HUES48 (cell line): Measurements from ENCODE around the gene MCF2L2.

ENCODE experiments used
- H3K27ac ChIP-seq: one replicate; pipeline ENCODE4 v1.7.0; 2013; ENCODE audit warnings: low read depth, low read length, inconsistent platforms
- H3K27me3 ChIP-seq: 2 replicates; pipeline ENCODE4 v1.6.1; 2013; ENCODE audit warnings: mild to moderate bottlenecking, low read length; ENCODE audit not compliant: control insufficient read depth, insufficient read depth
- H3K36me3 ChIP-seq: 2 replicates; pipeline ENCODE4 v1.6.1; 2013; ENCODE audit warnings: low read length; ENCODE audit not compliant: control insufficient read depth, insufficient read depth
- H3K4me1 ChIP-seq: 2 replicates; pipeline ENCODE4 v1.6.1; 2013; ENCODE audit warnings: mild to moderate bottlenecking, low read length; ENCODE audit not compliant: control insufficient read depth, insufficient read depth
- H3K4me3 ChIP-seq: 2 replicates; pipeline ENCODE4 v1.5.1; 2013; ENCODE audit warnings: mild to moderate bottlenecking, low read depth, low read length
- H3K9ac ChIP-seq: 2 replicates; pipeline ENCODE4 v1.6.1; 2013; ENCODE audit warnings: mild to moderate bottlenecking, low read depth, low read length, moderate library complexity
- H3K9me3 ChIP-seq: 2 replicates; pipeline ENCODE4 v1.6.1; 2013; ENCODE audit warnings: low read length; ENCODE audit not compliant: control insufficient read depth, insufficient read depth

Gene MCF2L2

DNA sequence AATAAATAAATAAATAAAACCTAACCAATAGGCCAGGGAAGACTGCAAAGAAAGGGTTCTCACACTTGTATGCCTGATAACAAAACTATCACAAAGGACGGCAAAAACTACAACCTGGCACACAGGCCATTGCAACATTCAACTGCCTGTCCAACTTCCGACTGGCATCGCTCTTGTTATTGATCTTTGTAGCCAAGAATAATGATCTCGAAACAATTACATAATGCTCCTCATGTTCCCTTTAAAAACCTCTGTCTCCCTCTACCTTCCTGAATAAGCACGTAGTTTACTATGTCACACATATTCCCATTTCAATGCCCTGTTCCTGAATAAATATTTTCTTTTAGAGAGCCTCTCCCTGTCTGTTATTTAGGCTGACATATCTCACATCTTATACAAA is 101.1 kb downstream of the MCF2L2 start:
- Histone ChIP-seq H3K27ac (no peak overlapping the region), H3K27me3 (no peaks in the 10 kb centered on the region), H3K9me3 (no peaks in the 10 kb centered on the region), H3K4me3 (no peak overlapping the region), H3K9ac (no peak overlapping the region), H3K4me1 (peaks cover 35% of the 10 kb centered on the region), H3K36me3 (no peaks in the 10 kb centered on the region)

DNA sequence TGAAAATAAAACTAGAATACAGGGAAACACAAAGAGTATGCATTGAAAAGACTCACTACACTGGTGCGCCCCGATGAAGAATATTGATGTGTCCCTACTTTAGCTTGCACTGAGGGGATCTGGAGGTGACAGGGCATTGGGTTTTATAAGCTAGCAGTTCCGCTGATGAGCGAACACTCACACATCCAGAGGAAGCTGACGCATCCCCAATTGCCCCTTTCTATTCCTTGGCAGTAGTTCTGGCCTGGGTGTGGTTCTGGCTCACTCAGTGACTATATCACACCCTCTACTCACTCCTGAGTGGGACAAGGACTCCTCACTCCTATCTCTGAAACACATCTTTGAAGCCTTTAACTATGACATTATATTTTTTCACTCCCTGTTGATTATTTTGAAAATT is 104.3 kb downstream of the MCF2L2 start:
- peaks cover 17% of the 10 kb centered on the region for H3K4me1 ChIP-seq
- no peaks in the 10 kb centered on the region for H3K36me3 ChIP-seq
- no peak overlapping the region for H3K4me3 ChIP-seq
- H3K9me3 ChIP-seq: no peaks in the 10 kb centered on the region
- no peak overlapping the region for H3K9ac ChIP-seq
- no peaks in the 10 kb centered on the region for H3K27me3 ChIP-seq
- no peak overlapping the region for H3K27ac ChIP-seq

DNA sequence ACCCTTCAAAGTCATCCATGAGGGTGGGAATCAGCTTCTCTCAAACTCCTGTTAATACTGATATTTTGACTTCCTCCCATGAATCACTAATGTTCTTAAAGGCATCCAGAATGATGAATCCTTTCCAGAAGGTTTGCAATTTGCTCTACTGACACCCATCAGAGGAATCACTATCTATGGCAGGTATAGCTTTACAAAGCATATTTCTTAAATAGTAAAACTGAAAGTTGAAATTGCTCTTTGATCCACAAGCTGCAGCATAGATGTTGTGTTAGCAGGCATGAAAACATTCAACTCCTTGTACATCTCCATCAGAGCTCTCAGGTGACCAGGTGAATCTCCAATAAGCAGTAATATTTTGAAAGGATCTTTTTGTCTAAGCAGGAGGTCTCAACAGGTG is 109.0 kb downstream of the MCF2L2 start:
- Histone ChIP-seq H3K36me3 (peaks cover 8% of the 10 kb centered on the region; the same call in 1 of the 2 replicates), H3K4me1 (peaks cover 3% of the 10 kb centered on the region; the same call in 1 of the 2 replicates), H3K27ac (no peak overlapping the region), H3K27me3 (no peaks in the 10 kb centered on the region), H3K9ac (no peak overlapping the region), H3K9me3 (no peaks in the 10 kb centered on the region), H3K4me3 (no peak overlapping the region)

DNA sequence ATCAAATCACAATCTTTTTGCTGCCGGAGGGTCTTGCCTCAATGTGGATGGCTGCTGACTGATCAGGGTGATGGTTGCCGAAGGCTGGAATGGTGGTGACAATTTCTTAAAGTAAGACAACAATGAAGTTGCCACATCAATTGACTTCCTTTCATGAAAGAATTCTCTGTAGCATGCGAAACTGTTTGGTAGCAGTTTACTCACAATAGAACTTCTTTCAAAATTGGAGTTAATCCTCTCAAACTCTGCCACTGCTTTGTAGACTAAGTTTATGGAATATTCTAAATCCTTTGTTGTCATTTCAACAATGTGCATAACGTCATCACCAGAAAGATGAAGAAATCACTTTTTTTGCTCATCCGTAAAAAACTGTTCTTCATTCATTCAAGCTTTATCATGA is 109.5 kb downstream of the MCF2L2 start:
- Histone ChIP-seq H3K36me3 (peaks cover 8% of the 10 kb centered on the region; the same call in 1 of the 2 replicates), H3K4me3 (no peak overlapping the region), H3K27ac (no peak overlapping the region), H3K9me3 (no peaks in the 10 kb centered on the region), H3K9ac (no peak overlapping the region), H3K27me3 (no peaks in the 10 kb centered on the region), H3K4me1 (peaks cover 3% of the 10 kb centered on the region; the same call in 1 of the 2 replicates)

DNA sequence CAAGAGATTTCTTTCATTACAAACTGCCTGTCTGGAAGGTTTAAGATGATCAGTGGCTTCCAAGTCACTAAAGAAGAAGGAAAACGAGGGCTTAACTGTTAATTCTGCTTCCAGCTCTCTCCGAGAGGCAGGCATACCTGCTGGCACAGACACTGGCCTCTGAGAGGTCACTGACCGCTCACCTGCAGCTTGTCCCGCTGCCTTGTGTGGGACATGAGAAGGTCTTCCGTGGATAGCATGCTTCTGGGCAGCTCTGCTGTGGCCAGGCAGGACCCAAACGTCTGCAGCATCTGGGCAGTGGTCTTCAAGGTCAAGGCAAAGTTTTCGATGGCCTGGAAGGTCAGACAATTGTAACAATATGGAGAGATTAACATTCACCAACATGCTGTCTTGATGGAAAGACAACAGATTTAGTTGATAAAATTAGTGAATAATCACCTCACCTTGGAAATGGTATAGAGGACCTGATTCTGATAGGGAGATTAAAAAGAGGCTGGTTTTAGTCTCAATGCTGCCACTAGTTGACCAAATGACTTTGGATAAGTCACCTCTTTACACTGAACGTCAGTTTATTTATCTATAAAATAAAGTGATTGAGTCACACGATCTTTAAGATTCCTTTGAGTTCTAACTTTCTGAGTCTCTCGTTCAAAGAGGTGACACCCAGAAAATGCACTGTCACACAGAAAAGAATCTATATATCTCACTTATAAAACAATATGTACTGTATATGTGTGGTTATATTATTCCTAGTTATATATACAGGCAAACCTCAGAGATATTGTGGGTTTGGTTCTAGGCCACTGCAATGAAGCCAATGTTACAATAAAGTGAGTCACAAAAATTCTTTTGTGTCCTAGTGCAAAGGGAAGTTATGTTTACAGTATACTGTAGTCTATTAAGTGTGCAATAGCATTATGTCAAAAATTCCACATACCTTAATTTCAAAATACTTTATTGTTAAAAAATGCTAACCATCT is 110.2 kb downstream of the MCF2L2 start:
- H3K9me3 ChIP-seq: no peaks in the 10 kb centered on the region
- no peak overlapping the region for H3K27ac ChIP-seq
- H3K4me3 ChIP-seq: no peak overlapping the region
- H3K27me3 ChIP-seq: no peaks in the 10 kb centered on the region
- H3K36me3 ChIP-seq: peaks cover 8% of the 10 kb centered on the region; the same call in 1 of the 2 replicates
- no peak overlapping the region for H3K9ac ChIP-seq
- peaks cover 3% of the 10 kb centered on the region; the same call in 1 of the 2 replicates for H3K4me1 ChIP-seq

DNA sequence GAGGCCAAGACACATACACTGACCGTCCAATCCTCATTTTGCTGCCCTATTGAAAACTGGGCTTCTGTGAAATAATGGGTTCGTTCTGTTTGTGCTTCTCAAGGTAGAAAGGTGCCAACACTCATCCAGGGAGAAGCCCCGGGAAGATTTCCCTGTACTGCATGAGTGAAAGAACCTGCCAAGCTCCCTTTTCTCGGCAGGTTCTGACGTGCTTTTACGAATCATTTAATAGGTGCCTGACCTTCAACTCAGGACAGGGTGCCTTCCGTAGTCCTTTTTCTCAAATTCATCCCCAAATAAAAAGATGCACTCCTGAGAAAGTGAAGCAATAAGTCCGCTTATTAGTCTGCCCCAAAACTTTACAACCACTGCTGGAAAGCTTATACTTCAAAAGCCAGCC is 111.1 kb downstream of the MCF2L2 start:
- Histone ChIP-seq H3K36me3 (peaks cover 8% of the 10 kb centered on the region; the same call in 1 of the 2 replicates), H3K9me3 (no peaks in the 10 kb centered on the region), H3K27me3 (no peaks in the 10 kb centered on the region), H3K4me3 (no peak overlapping the region), H3K9ac (no peak overlapping the region), H3K27ac (no peak overlapping the region), H3K4me1 (peaks cover 3% of the 10 kb centered on the region; the same call in 1 of the 2 replicates)

DNA sequence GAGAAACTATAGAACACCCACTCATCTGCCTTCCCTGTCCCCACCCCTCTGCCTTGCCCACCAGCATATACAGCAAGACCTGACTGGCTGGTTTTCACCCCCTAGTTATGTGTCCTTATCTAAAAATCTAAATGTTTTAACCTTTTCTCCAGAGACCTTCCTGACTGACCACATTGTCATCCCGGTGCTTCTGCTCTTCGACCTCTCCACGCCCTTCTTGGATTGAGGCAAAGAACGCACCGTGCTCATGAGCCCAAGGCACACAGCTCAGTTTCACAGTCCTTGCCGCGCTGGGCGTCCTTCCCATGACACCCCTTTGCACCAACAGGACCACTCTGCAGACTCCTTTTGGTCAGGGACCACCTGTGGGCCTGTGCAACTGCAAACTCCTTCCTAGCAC is 112.7 kb downstream of the MCF2L2 start:
- peaks cover 21% of the 10 kb centered on the region for H3K36me3 ChIP-seq
- H3K27ac ChIP-seq: no peak overlapping the region
- no peak overlapping the region for H3K9ac ChIP-seq
- no peak overlapping the region for H3K4me3 ChIP-seq
- peaks cover 3% of the 10 kb centered on the region; the same call in 1 of the 2 replicates for H3K4me1 ChIP-seq
- no peaks in the 10 kb centered on the region for H3K27me3 ChIP-seq
- no peaks in the 10 kb centered on the region for H3K9me3 ChIP-seq

DNA sequence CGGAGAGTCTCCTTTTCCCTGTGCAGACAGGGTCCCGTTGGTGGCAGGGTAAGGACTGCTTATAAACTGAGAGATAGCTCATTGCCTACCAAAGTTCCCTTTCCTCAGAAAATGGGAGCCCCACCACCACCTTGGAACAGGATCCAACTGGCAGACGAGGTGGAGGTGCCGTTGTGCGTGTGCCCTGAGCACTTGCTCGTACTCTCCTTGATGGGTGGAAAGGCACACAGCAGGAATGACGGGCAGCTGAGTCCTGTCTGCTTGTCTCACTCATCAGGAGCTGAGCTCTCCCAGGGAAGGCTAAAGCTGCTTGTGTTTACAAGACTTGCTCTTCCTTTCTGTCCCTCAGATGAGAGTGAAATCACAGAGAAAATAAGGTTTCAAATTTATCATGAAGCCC is 114.7 kb downstream of the MCF2L2 start:
- Histone ChIP-seq H3K4me3 (no peak overlapping the region), H3K9me3 (no peaks in the 10 kb centered on the region), H3K9ac (no peak overlapping the region), H3K36me3 (peaks cover 31% of the 10 kb centered on the region), H3K4me1 (no peaks in the 10 kb centered on the region), H3K27ac (peak overlapping the region; percentile 4), H3K27me3 (no peaks in the 10 kb centered on the region)

DNA sequence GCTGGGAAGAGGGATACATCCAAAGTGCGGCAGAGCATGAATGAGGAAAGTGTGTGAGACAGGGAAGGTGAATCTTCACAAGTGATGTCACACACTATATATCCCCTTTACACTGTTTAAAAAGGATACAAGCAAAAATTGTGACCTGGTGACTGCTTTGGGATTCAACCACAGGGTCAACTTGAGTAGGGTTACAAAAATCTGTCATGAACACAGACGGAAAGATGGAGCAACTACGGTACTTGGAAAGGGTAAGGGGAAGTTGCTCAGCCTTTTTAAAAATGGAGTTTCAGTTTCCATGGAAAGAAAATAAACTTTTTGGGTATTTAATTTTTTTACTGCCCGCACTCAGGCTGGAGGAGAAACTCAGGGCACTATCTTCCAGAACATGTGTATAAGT is 115.1 kb downstream of the MCF2L2 start:
- no peak overlapping the region for H3K27ac ChIP-seq
- H3K27me3 ChIP-seq: no peaks in the 10 kb centered on the region
- H3K4me3 ChIP-seq: no peak overlapping the region
- H3K4me1 ChIP-seq: no peaks in the 10 kb centered on the region
- no peak overlapping the region for H3K9ac ChIP-seq
- H3K36me3 ChIP-seq: peaks cover 31% of the 10 kb centered on the region
- no peaks in the 10 kb centered on the region for H3K9me3 ChIP-seq

DNA sequence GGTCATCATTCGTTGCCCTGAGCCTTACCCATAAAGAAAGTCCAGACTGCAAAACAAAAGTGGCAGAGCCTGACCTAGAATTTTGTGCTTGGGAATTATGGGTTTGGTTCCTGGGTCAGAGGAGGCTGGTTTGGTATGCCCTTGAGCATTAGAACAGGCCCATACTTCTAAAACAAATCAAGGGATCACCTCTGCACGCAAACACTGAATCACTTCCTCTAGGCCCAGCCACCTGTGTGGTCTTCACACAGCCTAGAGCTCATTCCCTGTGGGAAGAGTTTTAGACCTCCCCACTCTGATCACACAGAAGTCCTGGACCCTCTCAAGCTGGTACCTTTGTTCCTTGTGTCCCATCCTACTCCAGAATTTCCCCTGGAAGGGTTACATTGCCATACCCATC is 116.0 kb downstream of the MCF2L2 start:
- no peak overlapping the region for H3K9ac ChIP-seq
- no peaks in the 10 kb centered on the region for H3K4me1 ChIP-seq
- H3K4me3 ChIP-seq: no peak overlapping the region
- no peaks in the 10 kb centered on the region for H3K9me3 ChIP-seq
- no peaks in the 10 kb centered on the region for H3K27me3 ChIP-seq
- H3K36me3 ChIP-seq: peaks cover 28% of the 10 kb centered on the region
- H3K27ac ChIP-seq: no peak overlapping the region

DNA sequence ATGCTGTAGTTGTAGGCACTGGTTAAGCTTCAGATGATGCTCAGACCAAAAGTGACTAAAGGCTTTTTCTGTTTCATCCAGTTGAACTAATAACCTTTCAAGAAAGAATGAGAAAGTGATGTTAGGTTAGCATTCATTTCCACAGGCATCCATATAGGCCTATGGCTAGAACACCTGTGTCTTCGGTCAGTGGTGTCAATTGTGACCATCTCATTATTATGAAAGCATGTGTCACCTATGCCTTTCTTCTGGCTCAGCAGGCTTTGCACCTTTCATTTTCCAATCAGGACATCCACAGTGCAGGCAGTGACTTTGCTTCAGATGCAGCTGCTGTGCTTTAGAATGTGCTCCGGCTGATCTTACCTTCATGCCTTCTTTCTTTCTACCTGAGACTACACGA is 117.5 kb downstream of the MCF2L2 start:
- no peak overlapping the region for H3K27ac ChIP-seq
- H3K27me3 ChIP-seq: no peaks in the 10 kb centered on the region
- H3K9ac ChIP-seq: no peak overlapping the region

More for the DNA sequence above, 117.5 kb downstream of the MCF2L2 start:
- Histone ChIP-seq H3K4me1 (no peaks in the 10 kb centered on the region), H3K4me3 (no peak overlapping the region), H3K9me3 (no peaks in the 10 kb centered on the region), H3K36me3 (peaks cover 23% of the 10 kb centered on the region)
